IMR-90 (cell line): ENCODE measurements around the gene ULK2. TPM values are rescaled to one million over a fixed set of nuclear protein-coding genes. Genes with fewer than 3 reads are reported as not detected.

Experiments
- ATAC-seq: fragments of 200-7000 bp; cut with Tn5 transposase; 2 replicates; pipeline ENCODE4 v1.9.1; 2020; ENCODE audit warnings: low read depth, mild to moderate bottlenecking, moderate library complexity
- BruUV-seq: library from RNA; stranded (reverse); fragments of 400-500 nt; replicated peaks from 2 replicates; lab custom pipeline; 2021; lab: Mats Ljungman, UMichigan
- CTCF ChIA-PET: fragments of 300-600 bp; formaldehyde crosslinking; extraction: SDS; loops from one replicate; lab custom pipeline; 2021; ENCODE audit warnings: antibody characterized with exemption; lab: Yijun Ruan, JAX
- POLR2A ChIA-PET: fragments of 300-600 bp; sonication (Branson Sonifier 250); formaldehyde crosslinking; loops from one replicate; lab custom pipeline; 2022; ENCODE audit warnings: antibody characterized with exemption; ENCODE audit not compliant: unreplicated experiment; lab: Charles Lee
- DNase-seq: peaks from one replicate; pipeline ENCODE4 v3.0.0; 2013
- H2AFZ ChIP-seq: replicated peaks from 2 replicates; pipeline ENCODE3; 2013; ENCODE audit warnings: low read length, mild to moderate bottlenecking; ENCODE audit not compliant: poor library complexity
- H2AK5ac ChIP-seq: 2 replicates; pipeline ENCODE4 v1.6.1; 2013; ENCODE audit warnings: low read depth, low read length, inconsistent platforms
- H2AK9ac ChIP-seq: replicated peaks from 2 replicates; pipeline ENCODE3; 2013; ENCODE audit warnings: mild to moderate bottlenecking, low read depth, low read length, moderate library complexity; ENCODE audit not compliant: poor library complexity
- H2BK120ac ChIP-seq: 2 replicates; pipeline ENCODE4 v1.6.1; 2013; ENCODE audit warnings: low read depth, low read length, inconsistent platforms
- H2BK15ac ChIP-seq: 3 replicates; pipeline ENCODE4 v1.6.1; 2013; ENCODE audit warnings: low read depth, low read length, inconsistent platforms
- H2BK20ac ChIP-seq: 2 replicates; pipeline ENCODE4 v1.6.1; 2013; ENCODE audit warnings: low read depth, mild to moderate bottlenecking, inconsistent platforms, low read length, moderate library complexity
- H2BK5ac ChIP-seq: 2 replicates; pipeline ENCODE4 v1.6.1; 2013; ENCODE audit warnings: mild to moderate bottlenecking, low read depth, low read length, inconsistent platforms; ENCODE audit not compliant: poor library complexity, severe bottlenecking
- H3K14ac ChIP-seq: replicated peaks from 2 replicates; pipeline ENCODE4 v1.6.1; 2013; ENCODE audit warnings: low read depth, low read length, inconsistent platforms
- H3K18ac ChIP-seq: 2 replicates; pipeline ENCODE4 v1.6.1; 2013; ENCODE audit warnings: low read depth, low read length, control low read depth
- H3K23ac ChIP-seq: 2 replicates; pipeline ENCODE4 v1.6.1; 2013; ENCODE audit warnings: low read depth, low read length, inconsistent platforms
- H3K27ac ChIP-seq: 2 replicates; pipeline ENCODE4 v1.5.1; 2013; ENCODE audit warnings: mild to moderate bottlenecking, control low read depth, low read length; ENCODE audit not compliant: insufficient read depth
- H3K27me3 ChIP-seq: 2 replicates; pipeline ENCODE4 v1.6.1; 2013; ENCODE audit warnings: low read length; ENCODE audit not compliant: control insufficient read depth, insufficient read depth
- H3K36me3 ChIP-seq: 2 replicates; pipeline ENCODE4 v1.6.1; 2013; ENCODE audit warnings: low read length, mixed read lengths; ENCODE audit not compliant: control insufficient read depth, insufficient read depth
- H3K4ac ChIP-seq: 2 replicates; pipeline ENCODE4 v1.6.1; 2013; ENCODE audit warnings: low read depth, low read length, inconsistent platforms
- H3K4me1 ChIP-seq: 2 replicates; pipeline ENCODE4 v1.6.1; 2013; ENCODE audit warnings: low read length, mixed read lengths; ENCODE audit not compliant: control insufficient read depth, insufficient read depth
- H3K4me2 ChIP-seq: 2 replicates; pipeline ENCODE4 v1.6.1; 2013; ENCODE audit warnings: low read depth, mild to moderate bottlenecking, control low read depth, low read length, moderate library complexity
- H3K4me3 ChIP-seq: 2 replicates; pipeline ENCODE4 v1.5.1; 2013; ENCODE audit warnings: low read depth, mild to moderate bottlenecking, control low read depth, low read length, moderate library complexity; ENCODE audit not compliant: insufficient read depth
- H3K56ac ChIP-seq: 2 replicates; pipeline ENCODE4 v1.6.1; 2013; ENCODE audit warnings: low read length, inconsistent platforms; ENCODE audit not compliant: insufficient read depth; ENCODE audit errors: extremely low read depth
- H3K79me1 ChIP-seq, 2 experiments: 2 replicates each; pipeline ENCODE4 v1.6.1; 2013; ENCODE audit warnings: low read length in 2 of 2, inconsistent platforms in 1 of 2, low read depth in 1 of 2
- H3K9ac ChIP-seq: 2 replicates; pipeline ENCODE4 v1.6.1; 2013; ENCODE audit warnings: low read depth, low read length, control low read depth
- H3K9me1 ChIP-seq: 2 replicates; pipeline ENCODE4 v1.6.1; 2013; ENCODE audit warnings: low read length, inconsistent platforms; ENCODE audit not compliant: insufficient read depth
- H3K9me3 ChIP-seq: 2 replicates; pipeline ENCODE4 v1.6.1; 2013; ENCODE audit warnings: low read length; ENCODE audit not compliant: control insufficient read depth, insufficient read depth
- H4K20me1 ChIP-seq: 2 replicates; pipeline ENCODE4 v1.6.1; 2013; ENCODE audit warnings: low read length, inconsistent platforms; ENCODE audit not compliant: insufficient read depth
- H4K5ac ChIP-seq: 2 replicates; pipeline ENCODE4 v1.6.1; 2013; ENCODE audit warnings: mild to moderate bottlenecking, low read depth, low read length, control low read depth
- H4K8ac ChIP-seq, 2 experiments: 2 replicates each; pipeline ENCODE4 v1.6.1; 2013; ENCODE audit warnings: low read depth in 2 of 2, low read length in 2 of 2, control low read depth in 1 of 2, inconsistent platforms in 1 of 2
- H4K91ac ChIP-seq: 2 replicates; pipeline ENCODE4 v1.6.1; 2013; ENCODE audit warnings: low read depth, low read length, inconsistent platforms; ENCODE audit not compliant: insufficient read depth
- NFE2L2 ChIP-seq: fragments of 150-350 bp; IDR thresholded peaks from 2 replicates; pipeline ENCODE4 v1.6.1; 2016; ENCODE audit warnings: low read depth, mild to moderate bottlenecking, low read length
- WGBS, 2 experiments: methylation state at CpG; one replicate each; pipeline versions ENCODE4 v1.1.5 to v1.1.7; 2013; ENCODE audit warnings: missing lambda C conversion rate in 2 of 2; ENCODE audit not compliant: insufficient read length in 1 of 2; ENCODE audit errors: extremely low coverage in 2 of 2; 5-methylcytosine and 5-hydroxymethylcytosine counted together
- dilution Hi-C: fragments of 300-500 bp; cut with HindIII; formaldehyde crosslinking; loops from one replicate; pipeline ENCODE4 v1.14.3; 2018; ENCODE audit warnings: low sequenced_read_pairs; ENCODE audit not compliant: unreplicated experiment
- in situ Hi-C: fragments of 300-500 bp; cut with MboI; formaldehyde crosslinking; loops from 3 replicates; pipeline ENCODE4 v1.14.3; 2019; ENCODE audit warnings: low sequenced_read_pairs, inconsistent platforms, mixed read lengths
- intact Hi-C: fragments of 100-400 bp; cut with micrococcal nuclease; formaldehyde crosslinking; loops from 2 replicates; pipeline ENCODE4 v1.10.0; 2022
- polyA plus RNA-seq, 3 experiments: library from polyadenylated mRNA; depleted of rRNA; stranded (reverse); fragments of >200 nt; gene quantifications; 2 replicates each; pipeline ENCODE4 v1.2.3, GENCODE V29; 2012; ENCODE audit warnings: low replicate concordance in 1 of 3
- total RNA-seq: library from RNA; depleted of rRNA; stranded (reverse); fragments of >200 nt; gene quantifications from 2 replicates; pipeline ENCODE4 v1.2.3, GENCODE V29; 2012
- TF ChIP-seq, protein P1 (sequence below): fragments of 150-350 bp; IDR thresholded peaks from 2 replicates; pipeline ENCODE4 v1.6.1; 2017; ENCODE audit warnings: mild to moderate bottlenecking, antibody characterized with exemption, low read length, low read depth

ULK2 gene
- total and polyA plus RNA-seq, 2 of the 4 experiments (the other 2 are of a cell fraction), result 8.9 to 10.8 TPM

GRCh38 chr17:19748807-19749193, 118.9 kb downstream of the ULK2 start:
- Histone ChIP-seq H3K14ac (no peak overlapping the region), H4K5ac (no peak overlapping the region), H3K27me3 (peaks cover 38% of the 10 kb centered on the region), H3K9me3 (no peaks in the 10 kb centered on the region), H4K91ac (no peak overlapping the region), H2BK20ac (no peak overlapping the region), H2BK15ac (no peak overlapping the region), H3K23ac (no peak overlapping the region), H3K9me1 (0 out of 2 replicates have a peak, but pooled peaks cover 3% of the 10 kb centered on the region), H2AK9ac (no peak overlapping the region), H3K18ac (no peak overlapping the region), H2BK5ac (no peak overlapping the region), H3K4me2 (no peak overlapping the region), H3K56ac (no peak overlapping the region), H3K36me3 (no peaks in the 10 kb centered on the region), H4K8ac (no peak overlapping the region), H3K4ac (no peak overlapping the region), H3K4me3 (no peak overlapping the region), H3K9ac (no peak overlapping the region), H2BK120ac (no peak overlapping the region), H3K27ac (no peak overlapping the region), H3K79me1 (no peaks in the 10 kb centered on the region), H2AK5ac (no peak overlapping the region), H3K4me1 (peaks cover 4% of the 10 kb centered on the region), H2AFZ (no peak overlapping the region), H4K20me1 (no peaks in the 10 kb centered on the region; the same call in 1 of the 2 replicates)
- intact Hi-C loops (no loop called here), in situ Hi-C loops (no loop called here), dilution Hi-C loops (no loop called here)
- ChIA-PET POLR2A (no interaction called here), CTCF (no interaction called here)
- ATAC-seq (no peak), DNase-seq (no peak)
- TF ChIP-seq, protein P1, sequence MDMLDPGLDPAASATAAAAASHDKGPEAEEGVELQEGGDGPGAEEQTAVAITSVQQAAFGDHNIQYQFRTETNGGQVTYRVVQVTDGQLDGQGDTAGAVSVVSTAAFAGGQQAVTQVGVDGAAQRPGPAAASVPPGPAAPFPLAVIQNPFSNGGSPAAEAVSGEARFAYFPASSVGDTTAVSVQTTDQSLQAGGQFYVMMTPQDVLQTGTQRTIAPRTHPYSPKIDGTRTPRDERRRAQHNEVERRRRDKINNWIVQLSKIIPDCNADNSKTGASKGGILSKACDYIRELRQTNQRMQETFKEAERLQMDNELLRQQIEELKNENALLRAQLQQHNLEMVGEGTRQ, result no peak
- TF ChIP-seq NFE2L2, result no peak
- no TSS peak for BruUV-seq
- 61% methylated on average over 3 of the region's 13 CpGs; no CpG with 5 or more reads in 1 of the 2 experiments for WGBS, 2 experiments
